DOHH2 (cell line): ENCODE results near the gene LIMS1.

Source experiments
- H3F3A ChIP-seq: fragments of 200-600 bp; sonication (generic), shearing (Covaris generic); 2 replicates; pipeline ENCODE4 v1.6.0; 2016; ENCODE audit warnings: antibody characterized with exemption, mild to moderate bottlenecking; ENCODE audit not compliant: control insufficient read depth, insufficient read depth
- H3K27ac ChIP-seq: fragments of 200-600 bp; sonication (generic); 2 replicates; pipeline ENCODE4 v1.5.1; 2014; ENCODE audit warnings: low read depth, mild to moderate bottlenecking, low read length, moderate library complexity
- H3K27me3 ChIP-seq: fragments of 200-600 bp; sonication (generic); 2 replicates; pipeline ENCODE4 v1.6.1; 2014; ENCODE audit warnings: mild to moderate bottlenecking, low read length, mixed read lengths; ENCODE audit not compliant: control insufficient read depth
- H3K36me3 ChIP-seq: fragments of 200-600 bp; sonication (generic); 2 replicates; pipeline ENCODE4 v1.6.1; 2014; ENCODE audit warnings: mild to moderate bottlenecking, low read length, moderate library complexity, mixed read lengths; ENCODE audit not compliant: control insufficient read depth
- H3K4me1 ChIP-seq: fragments of 200-600 bp; sonication (generic); 2 replicates; pipeline ENCODE4 v1.6.1; 2014; ENCODE audit warnings: mild to moderate bottlenecking, low read length, mixed read lengths; ENCODE audit not compliant: control insufficient read depth
- H3K4me2 ChIP-seq: fragments of 200-600 bp; sonication (generic); 2 replicates; pipeline ENCODE4 v1.6.0; 2014; ENCODE audit warnings: mild to moderate bottlenecking, low read length, moderate library complexity
- H3K4me3 ChIP-seq: fragments of 200-600 bp; sonication (generic); 2 replicates; pipeline ENCODE4 v1.5.1; 2014; ENCODE audit warnings: mild to moderate bottlenecking, low read length, mixed read lengths
- H3K79me2 ChIP-seq: fragments of 200-600 bp; sonication (generic); 2 replicates; pipeline ENCODE4 v1.6.1; 2014; ENCODE audit warnings: mild to moderate bottlenecking, low read length, mixed read lengths; ENCODE audit not compliant: control insufficient read depth
- H3K9me2 ChIP-seq: fragments of 200-600 bp; sonication (generic); replicated peaks from 2 replicates; pipeline ENCODE4 v1.6.1; 2014; ENCODE audit warnings: mild to moderate bottlenecking, low read length, mixed read lengths; ENCODE audit not compliant: control insufficient read depth
- H3K9me3 ChIP-seq: fragments of 200-600 bp; sonication (generic); 2 replicates; pipeline ENCODE4 v1.6.1; 2014; ENCODE audit warnings: antibody characterized with exemption, low read length, mixed read lengths; ENCODE audit not compliant: control insufficient read depth, insufficient read depth
- H4K20me1 ChIP-seq: fragments of 200-600 bp; sonication (generic); 2 replicates; pipeline ENCODE4 v1.6.0; 2014; ENCODE audit warnings: low read depth, mild to moderate bottlenecking, antibody characterized with exemption, low read length, moderate library complexity; ENCODE audit not compliant: control insufficient read depth, insufficient read depth
- EZH2phosphoT487 ChIP-seq: fragments of 200-600 bp; sonication (generic); IDR thresholded peaks from 2 replicates; pipeline ENCODE4 v1.6.1; 2017; ENCODE audit warnings: borderline replicate concordance, mild to moderate bottlenecking, antibody characterized with exemption, low read length, moderate library complexity, mixed read lengths
- TF ChIP-seq, protein P1 (sequence below): fragments of 200-600 bp; sonication (generic); IDR thresholded peaks from one replicate; pipeline ENCODE4 v1.5.1; 2014; ENCODE audit warnings: antibody characterized with exemption, mild to moderate bottlenecking, low read depth, low read length; ENCODE audit not compliant: poor library complexity, severe bottlenecking

Gene LIMS1

DNA sequence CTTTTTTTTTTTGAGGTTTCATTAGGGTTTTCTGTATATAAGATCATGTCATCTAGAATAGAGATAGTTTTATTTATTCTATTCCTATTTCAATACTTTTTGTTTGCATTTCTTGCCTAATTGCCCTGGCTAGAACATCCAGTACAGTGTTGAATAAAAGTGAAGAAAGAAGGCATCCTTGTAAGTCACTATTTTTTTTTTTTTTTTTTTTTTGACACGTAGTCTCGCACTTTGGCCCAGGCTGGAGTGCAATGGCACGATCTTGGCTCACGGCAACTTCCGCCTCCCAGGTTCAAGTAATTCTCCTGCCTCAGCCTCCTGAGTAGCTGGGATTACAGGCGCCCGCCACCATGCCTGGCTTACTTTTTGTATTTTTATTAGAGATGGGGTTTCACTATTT lies 157.2 kb downstream of the LIMS1 start:
- Histone ChIP-seq H3K9me2 (no peaks in the 10 kb centered on the region), H3K4me3 (no peak overlapping the region), H3K9me3 (no peaks in the 10 kb centered on the region), H3K4me1 (no peaks in the 10 kb centered on the region), H3F3A (no peaks in the 10 kb centered on the region), H3K4me2 (no peak overlapping the region), H3K36me3 (no peaks in the 10 kb centered on the region), H3K27ac (no peak overlapping the region), H3K79me2 (no peaks in the 10 kb centered on the region), H3K27me3 (no peaks in the 10 kb centered on the region), H4K20me1 (no peaks in the 10 kb centered on the region)
- TF ChIP-seq EZH2phosphoT487: no peak
- TF ChIP-seq, protein P1, sequence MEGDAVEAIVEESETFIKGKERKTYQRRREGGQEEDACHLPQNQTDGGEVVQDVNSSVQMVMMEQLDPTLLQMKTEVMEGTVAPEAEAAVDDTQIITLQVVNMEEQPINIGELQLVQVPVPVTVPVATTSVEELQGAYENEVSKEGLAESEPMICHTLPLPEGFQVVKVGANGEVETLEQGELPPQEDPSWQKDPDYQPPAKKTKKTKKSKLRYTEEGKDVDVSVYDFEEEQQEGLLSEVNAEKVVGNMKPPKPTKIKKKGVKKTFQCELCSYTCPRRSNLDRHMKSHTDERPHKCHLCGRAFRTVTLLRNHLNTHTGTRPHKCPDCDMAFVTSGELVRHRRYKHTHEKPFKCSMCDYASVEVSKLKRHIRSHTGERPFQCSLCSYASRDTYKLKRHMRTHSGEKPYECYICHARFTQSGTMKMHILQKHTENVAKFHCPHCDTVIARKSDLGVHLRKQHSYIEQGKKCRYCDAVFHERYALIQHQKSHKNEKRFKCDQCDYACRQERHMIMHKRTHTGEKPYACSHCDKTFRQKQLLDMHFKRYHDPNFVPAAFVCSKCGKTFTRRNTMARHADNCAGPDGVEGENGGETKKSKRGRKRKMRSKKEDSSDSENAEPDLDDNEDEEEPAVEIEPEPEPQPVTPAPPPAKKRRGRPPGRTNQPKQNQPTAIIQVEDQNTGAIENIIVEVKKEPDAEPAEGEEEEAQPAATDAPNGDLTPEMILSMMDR: no peak

DNA sequence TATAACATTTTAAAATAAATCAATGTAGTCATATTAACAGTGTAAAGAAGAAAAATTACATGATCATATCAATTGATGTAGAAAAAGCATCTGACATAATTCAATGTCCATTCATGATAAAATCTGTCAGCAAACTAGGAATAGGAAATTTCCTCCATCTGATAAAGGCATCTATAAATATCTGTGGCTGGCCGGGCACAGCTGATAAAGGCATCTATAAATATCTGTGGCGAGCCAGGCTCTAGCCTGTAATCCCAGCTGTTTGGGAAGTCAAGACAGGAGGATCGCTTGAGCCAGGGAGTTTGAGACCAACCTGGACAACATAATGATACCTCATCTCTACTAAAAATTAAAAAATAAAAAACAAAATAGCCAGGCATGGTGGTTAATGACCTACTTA lies 166.9 kb downstream of the LIMS1 start:
- no peak overlapping the region for H3K27ac ChIP-seq
- H3K4me3 ChIP-seq: no peak overlapping the region
- H3F3A ChIP-seq: no peaks in the 10 kb centered on the region

DNA sequence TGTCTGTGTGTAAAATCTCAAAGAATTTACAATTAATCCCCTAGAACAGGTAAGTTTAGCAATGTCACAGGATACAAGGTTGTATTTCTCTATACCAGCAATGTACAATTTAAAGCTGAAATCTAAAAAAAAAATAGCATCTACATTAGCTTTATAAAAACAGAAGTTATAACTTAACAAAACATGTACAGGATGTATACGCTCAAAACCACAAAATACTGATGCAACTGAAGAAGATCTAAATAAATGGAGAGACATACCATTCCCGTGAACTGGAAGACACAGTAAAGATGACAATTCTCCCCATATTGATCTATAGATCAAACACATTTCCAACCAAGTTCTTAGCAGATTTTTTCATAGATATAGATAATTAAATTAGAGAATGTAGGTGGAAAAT lies 167.5 kb downstream of the LIMS1 start:
- Histone ChIP-seq H3K27ac (no peak overlapping the region), H4K20me1 (no peaks in the 10 kb centered on the region)
- TF ChIP-seq, protein P1: no peak
- TF ChIP-seq EZH2phosphoT487: no peak

More for the DNA sequence above, 166.9 kb downstream of the LIMS1 start:
- no peak for TF ChIP-seq EZH2phosphoT487
- TF ChIP-seq, protein P1: no peak
- Histone ChIP-seq H3K79me2 (no peaks in the 10 kb centered on the region), H3K4me2 (no peak overlapping the region), H3K9me2 (no peaks in the 10 kb centered on the region), H3K27me3 (no peaks in the 10 kb centered on the region), H3K4me1 (peaks cover 4% of the 10 kb centered on the region; the same call in 1 of the 2 replicates), H3K9me3 (no peaks in the 10 kb centered on the region), H4K20me1 (no peaks in the 10 kb centered on the region), H3K36me3 (no peaks in the 10 kb centered on the region)

DNA sequence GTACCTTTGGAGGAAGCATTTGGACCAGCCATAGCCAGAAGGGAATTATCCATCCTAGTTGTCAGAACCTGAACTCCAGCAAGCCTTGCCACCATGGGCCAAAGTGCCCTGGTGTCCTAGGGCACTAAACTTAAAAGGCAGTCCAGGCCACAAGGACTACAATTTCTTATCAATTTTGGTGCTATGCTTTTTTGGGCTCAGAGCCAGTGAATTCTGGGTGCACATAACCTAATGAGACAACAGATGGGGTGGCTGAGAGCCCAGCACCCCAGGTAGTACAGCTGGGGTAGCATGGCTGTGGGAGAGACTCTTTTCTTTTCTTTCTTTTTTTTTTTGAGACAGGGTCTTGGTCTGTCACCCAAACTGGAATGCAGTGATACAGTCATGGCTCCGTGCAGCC lies 170.6 kb downstream of the LIMS1 start:
- TF ChIP-seq EZH2phosphoT487: no peak
- TF ChIP-seq, protein P1: no peak
- Histone ChIP-seq H3K79me2 (no peaks in the 10 kb centered on the region), H4K20me1 (no peaks in the 10 kb centered on the region), H3K36me3 (no peaks in the 10 kb centered on the region), H3K4me3 (no peak overlapping the region), H3K9me3 (no peaks in the 10 kb centered on the region), H3K27ac (no peak overlapping the region), H3K4me2 (no peak overlapping the region), H3F3A (no peaks in the 10 kb centered on the region), H3K4me1 (peaks cover 4% of the 10 kb centered on the region; the same call in 1 of the 2 replicates), H3K27me3 (0 out of 2 replicates have a peak, but pooled peaks cover 1% of the 10 kb centered on the region), H3K9me2 (no peaks in the 10 kb centered on the region)

More for the DNA sequence above, 167.5 kb downstream of the LIMS1 start:
- no peaks in the 10 kb centered on the region for H3F3A ChIP-seq
- H3K4me3 ChIP-seq: no peak overlapping the region
- no peaks in the 10 kb centered on the region for H3K79me2 ChIP-seq
- H3K4me1 ChIP-seq: peaks cover 4% of the 10 kb centered on the region; the same call in 1 of the 2 replicates
- no peak overlapping the region for H3K4me2 ChIP-seq
- no peaks in the 10 kb centered on the region for H3K9me2 ChIP-seq
- H3K27me3 ChIP-seq: no peaks in the 10 kb centered on the region
- H3K9me3 ChIP-seq: no peaks in the 10 kb centered on the region
- H3K36me3 ChIP-seq: no peaks in the 10 kb centered on the region
